Measurements from ENCODE around the gene ABI1. TPM values are rescaled to one million over a fixed set of nuclear protein-coding genes. Genes with fewer than 3 reads are reported as not detected.
A peak's percentile ranks its signal among the peaks of the same experiment; 100 is the strongest.

ABI1 gene
- total RNA-seq, 4 donors from 2014 or later = 28.7 to 55.3 (median 48.5) TPM

DNA sequence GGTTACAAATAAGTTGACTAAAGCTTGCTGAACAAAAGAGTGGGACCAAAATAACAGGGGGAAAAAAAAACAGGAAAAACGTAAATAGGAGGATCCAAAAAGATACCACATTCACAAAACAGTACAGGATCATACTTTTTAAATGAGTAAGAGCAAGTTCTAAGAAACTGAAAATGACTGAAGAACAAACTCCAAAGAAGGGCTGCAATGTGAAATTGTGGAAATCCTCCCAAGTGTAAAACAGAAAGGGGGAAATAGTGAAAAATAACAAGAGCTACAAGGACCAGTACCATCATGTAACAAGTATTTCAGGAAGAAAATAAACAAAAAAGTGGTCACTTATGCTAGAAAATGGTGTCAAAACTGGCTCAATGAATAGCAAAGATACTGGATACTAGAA is 116.9 kb downstream of the ABI1 start:
- H3K4me1 ChIP-seq = peaks cover 0 to 7% (median 0%) of the 10 kb centered on the region in 4 donors
- no peak overlapping the region for H3K27ac ChIP-seq
- H3K27me3 ChIP-seq = no peaks in the 10 kb centered on the region
- no peak for DNase-seq
- no peaks in the 10 kb centered on the region for H3K9me3 ChIP-seq
- H3K36me3 ChIP-seq = peaks cover 0 to 74% (median 0%) of the 10 kb centered on the region in 3 donors
- TF ChIP-seq, protein P1, sequence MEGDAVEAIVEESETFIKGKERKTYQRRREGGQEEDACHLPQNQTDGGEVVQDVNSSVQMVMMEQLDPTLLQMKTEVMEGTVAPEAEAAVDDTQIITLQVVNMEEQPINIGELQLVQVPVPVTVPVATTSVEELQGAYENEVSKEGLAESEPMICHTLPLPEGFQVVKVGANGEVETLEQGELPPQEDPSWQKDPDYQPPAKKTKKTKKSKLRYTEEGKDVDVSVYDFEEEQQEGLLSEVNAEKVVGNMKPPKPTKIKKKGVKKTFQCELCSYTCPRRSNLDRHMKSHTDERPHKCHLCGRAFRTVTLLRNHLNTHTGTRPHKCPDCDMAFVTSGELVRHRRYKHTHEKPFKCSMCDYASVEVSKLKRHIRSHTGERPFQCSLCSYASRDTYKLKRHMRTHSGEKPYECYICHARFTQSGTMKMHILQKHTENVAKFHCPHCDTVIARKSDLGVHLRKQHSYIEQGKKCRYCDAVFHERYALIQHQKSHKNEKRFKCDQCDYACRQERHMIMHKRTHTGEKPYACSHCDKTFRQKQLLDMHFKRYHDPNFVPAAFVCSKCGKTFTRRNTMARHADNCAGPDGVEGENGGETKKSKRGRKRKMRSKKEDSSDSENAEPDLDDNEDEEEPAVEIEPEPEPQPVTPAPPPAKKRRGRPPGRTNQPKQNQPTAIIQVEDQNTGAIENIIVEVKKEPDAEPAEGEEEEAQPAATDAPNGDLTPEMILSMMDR (IDR thresholded peaks at IDR 0.05) = no peak
- TF ChIP-seq POLR2A (IDR thresholded peaks at IDR 0.05) = no peak
- no peak overlapping the region for H3K4me3 ChIP-seq

DNA sequence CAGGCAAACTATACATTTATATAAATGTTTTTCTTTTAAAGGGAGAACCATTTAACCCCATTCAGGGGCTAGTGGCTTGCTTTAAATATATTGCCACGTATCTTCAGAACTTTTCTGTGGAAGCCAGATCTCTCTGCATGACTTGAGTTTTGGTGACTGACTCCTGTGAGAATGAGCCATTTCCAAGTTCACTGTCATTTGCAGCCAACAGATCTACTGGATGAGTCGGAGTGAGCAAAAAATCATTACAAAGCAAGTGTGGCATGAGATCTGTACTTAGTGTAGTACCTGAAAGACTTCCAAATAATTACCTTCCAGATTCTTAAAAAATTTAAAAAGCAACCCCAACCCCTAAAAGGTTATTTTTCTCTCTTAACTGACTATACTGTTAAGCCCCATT is 117.7 kb downstream of the ABI1 start:
- DNase-seq = no peak
- peaks cover 0 to 7% (median 0%) of the 10 kb centered on the region in 4 donors for H3K4me1 ChIP-seq
- peaks cover 0 to 69% (median 0%) of the 10 kb centered on the region in 3 donors for H3K36me3 ChIP-seq
- no peaks in the 10 kb centered on the region for H3K9me3 ChIP-seq
- H3K27ac ChIP-seq = peak overlapping the region in 1 of 4 donors; percentile 11
- H3K27me3 ChIP-seq = no peaks in the 10 kb centered on the region
- H3K4me3 ChIP-seq = no peak overlapping the region
- TF ChIP-seq POLR2A (IDR thresholded peaks at IDR 0.05) = no peak
- TF ChIP-seq, protein P1 (IDR thresholded peaks at IDR 0.05) = no peak

DNA sequence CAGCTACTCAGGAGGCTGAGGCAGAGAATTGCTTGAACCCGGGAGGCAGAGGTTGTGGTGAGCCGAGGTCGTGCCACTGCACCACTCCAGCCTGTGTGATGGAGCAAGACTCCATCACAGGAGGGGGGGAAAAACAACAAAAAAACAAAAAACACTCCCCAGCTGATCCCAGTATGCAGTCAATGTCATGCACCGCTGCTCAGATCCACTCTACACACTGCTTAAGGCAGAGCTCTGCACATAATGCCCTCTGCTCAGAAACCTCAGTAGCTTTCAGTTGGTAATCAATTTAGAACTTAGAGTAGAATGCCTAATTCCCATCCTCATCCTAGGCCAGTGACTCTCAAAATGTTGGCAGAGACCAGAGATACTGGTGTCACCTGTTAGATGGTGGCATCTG is 119.4 kb downstream of the ABI1 start:
- peaks cover 0 to 7% (median 0%) of the 10 kb centered on the region in 4 donors for H3K4me1 ChIP-seq
- TF ChIP-seq, protein P1 (IDR thresholded peaks at IDR 0.05) = no peak
- TF ChIP-seq POLR2A (IDR thresholded peaks at IDR 0.05) = no peak
- H3K4me3 ChIP-seq = no peak overlapping the region
- H3K9me3 ChIP-seq = no peaks in the 10 kb centered on the region
- peaks cover 0 to 63% (median 0%) of the 10 kb centered on the region in 3 donors for H3K36me3 ChIP-seq
- no peaks in the 10 kb centered on the region for H3K27me3 ChIP-seq
- DNase-seq = no peak
- no peak overlapping the region for H3K27ac ChIP-seq

DNA sequence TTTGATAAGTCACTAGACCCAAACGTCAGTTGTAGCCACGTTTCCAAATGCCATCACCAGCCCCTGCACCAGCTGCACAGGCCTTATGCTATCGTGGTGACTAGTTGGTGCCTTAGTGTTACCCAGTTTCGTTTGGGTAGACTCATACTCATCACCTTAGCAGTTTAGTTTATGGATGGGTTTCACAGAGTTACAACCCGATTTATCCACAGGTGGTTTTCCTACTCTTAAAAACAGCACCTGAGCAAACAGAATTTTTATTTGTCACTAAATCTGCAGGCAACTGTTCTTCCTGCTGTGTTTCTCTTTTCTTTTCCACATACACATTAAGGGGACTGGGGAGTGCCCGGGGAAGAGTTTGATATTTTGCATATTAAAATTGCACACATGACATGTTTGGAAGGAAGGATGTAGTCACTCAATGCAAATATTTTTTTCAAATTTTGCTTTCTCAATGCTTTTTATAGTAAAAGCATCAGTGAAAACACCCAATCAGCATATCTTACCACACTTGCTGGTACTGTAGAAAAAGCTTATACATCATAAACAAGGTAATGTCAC is 121.6 kb downstream of the ABI1 start:
- Histone ChIP-seq H3K9me3 (no peaks in the 10 kb centered on the region), H3K36me3 (peaks cover 0 to 51% (median 0%) of the 10 kb centered on the region in 3 donors), H3K4me1 (peaks cover 0 to 7% (median 2%) of the 10 kb centered on the region in 4 donors), H3K4me3 (no peak overlapping the region), H3K27me3 (no peaks in the 10 kb centered on the region), H3K27ac (peak overlapping the region in 2 of 4 donors; percentile 38 to 70)
- no peak for TF ChIP-seq POLR2A (IDR thresholded peaks at IDR 0.05)
- TF ChIP-seq, protein P1 (IDR thresholded peaks at IDR 0.05) = no peak
- no peak for DNase-seq

DNA sequence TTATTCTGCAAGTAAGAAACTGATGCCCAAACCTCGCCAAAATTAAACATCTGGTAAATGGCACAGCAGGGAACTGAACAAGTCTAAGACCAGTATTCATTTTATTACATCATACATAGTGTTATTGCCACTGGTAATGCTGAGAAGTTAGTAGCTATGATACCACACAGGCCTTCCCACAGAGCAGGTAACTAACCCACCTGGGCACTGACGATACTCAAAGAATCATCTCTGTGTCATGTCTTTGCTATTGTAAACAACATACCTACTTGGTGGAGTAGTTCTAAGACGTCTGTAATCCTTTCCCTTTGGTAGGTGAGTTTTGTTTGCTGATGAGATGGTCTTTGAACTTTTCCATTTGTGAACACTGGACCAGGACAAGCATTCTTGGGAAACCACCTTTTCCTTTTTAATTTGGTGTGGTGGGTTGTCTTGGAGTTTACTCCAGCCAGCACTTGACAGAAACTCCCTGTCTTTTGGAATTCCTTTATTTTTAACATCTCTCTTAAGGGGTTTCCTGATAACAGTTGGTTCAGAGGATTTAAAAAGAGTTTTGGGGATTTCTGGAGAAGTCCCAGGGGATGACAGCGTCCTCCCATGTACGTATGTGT is 122.4 kb downstream of the ABI1 start:
- H3K36me3 ChIP-seq = peaks cover 0 to 43% (median 0%) of the 10 kb centered on the region in 3 donors
- no peak for DNase-seq

More for the DNA sequence above, 122.4 kb downstream of the ABI1 start:
- no peaks in the 10 kb centered on the region for H3K9me3 ChIP-seq
- no peaks in the 10 kb centered on the region for H3K27me3 ChIP-seq
- H3K27ac ChIP-seq = peak overlapping the region in 3 of 4 donors; percentile 23 to 70 (median 23)
- TF ChIP-seq, protein P1 (IDR thresholded peaks at IDR 0.05) = no peak
- TF ChIP-seq POLR2A (IDR thresholded peaks at IDR 0.05) = no peak
- H3K4me1 ChIP-seq = peaks cover 0 to 9% (median 3%) of the 10 kb centered on the region in 4 donors
- H3K4me3 ChIP-seq = no peak overlapping the region
